IMR-90 (cell line): ENCODE results near the gene FTSJ3. TPM values are rescaled to one million over a fixed set of nuclear protein-coding genes. Genes with fewer than 3 reads are reported as not detected.

Experiments
- ATAC-seq: fragments of 200-7000 bp; cut with Tn5 transposase; 2 replicates; pipeline ENCODE4 v1.9.1; 2020; ENCODE audit warnings: low read depth, mild to moderate bottlenecking, moderate library complexity
- BruUV-seq: library from RNA; stranded (reverse); fragments of 400-500 nt; replicated peaks from 2 replicates; lab custom pipeline; 2021; lab: Mats Ljungman, UMichigan
- CTCF ChIA-PET: fragments of 300-600 bp; formaldehyde crosslinking; extraction: SDS; loops from one replicate; lab custom pipeline; 2021; ENCODE audit warnings: antibody characterized with exemption; lab: Yijun Ruan, JAX
- POLR2A ChIA-PET: fragments of 300-600 bp; sonication (Branson Sonifier 250); formaldehyde crosslinking; loops from one replicate; lab custom pipeline; 2022; ENCODE audit warnings: antibody characterized with exemption; ENCODE audit not compliant: unreplicated experiment; lab: Charles Lee
- DNase-seq: peaks from one replicate; pipeline ENCODE4 v3.0.0; 2013
- H2AFZ ChIP-seq: replicated peaks from 2 replicates; pipeline ENCODE3; 2013; ENCODE audit warnings: low read length, mild to moderate bottlenecking; ENCODE audit not compliant: poor library complexity
- H2AK5ac ChIP-seq: 2 replicates; pipeline ENCODE4 v1.6.1; 2013; ENCODE audit warnings: low read depth, low read length, inconsistent platforms
- H2AK9ac ChIP-seq: replicated peaks from 2 replicates; pipeline ENCODE3; 2013; ENCODE audit warnings: mild to moderate bottlenecking, low read depth, low read length, moderate library complexity; ENCODE audit not compliant: poor library complexity
- H2BK120ac ChIP-seq: 2 replicates; pipeline ENCODE4 v1.6.1; 2013; ENCODE audit warnings: low read depth, low read length, inconsistent platforms
- H2BK15ac ChIP-seq: 3 replicates; pipeline ENCODE4 v1.6.1; 2013; ENCODE audit warnings: low read depth, low read length, inconsistent platforms
- H2BK20ac ChIP-seq: 2 replicates; pipeline ENCODE4 v1.6.1; 2013; ENCODE audit warnings: low read depth, mild to moderate bottlenecking, inconsistent platforms, low read length, moderate library complexity
- H2BK5ac ChIP-seq: 2 replicates; pipeline ENCODE4 v1.6.1; 2013; ENCODE audit warnings: mild to moderate bottlenecking, low read depth, low read length, inconsistent platforms; ENCODE audit not compliant: poor library complexity, severe bottlenecking
- H3K14ac ChIP-seq: replicated peaks from 2 replicates; pipeline ENCODE4 v1.6.1; 2013; ENCODE audit warnings: low read depth, low read length, inconsistent platforms
- H3K18ac ChIP-seq: 2 replicates; pipeline ENCODE4 v1.6.1; 2013; ENCODE audit warnings: low read depth, low read length, control low read depth
- H3K23ac ChIP-seq: 2 replicates; pipeline ENCODE4 v1.6.1; 2013; ENCODE audit warnings: low read depth, low read length, inconsistent platforms
- H3K27ac ChIP-seq: 2 replicates; pipeline ENCODE4 v1.5.1; 2013; ENCODE audit warnings: mild to moderate bottlenecking, control low read depth, low read length; ENCODE audit not compliant: insufficient read depth
- H3K27me3 ChIP-seq: 2 replicates; pipeline ENCODE4 v1.6.1; 2013; ENCODE audit warnings: low read length; ENCODE audit not compliant: control insufficient read depth, insufficient read depth
- H3K36me3 ChIP-seq: 2 replicates; pipeline ENCODE4 v1.6.1; 2013; ENCODE audit warnings: low read length, mixed read lengths; ENCODE audit not compliant: control insufficient read depth, insufficient read depth
- H3K4ac ChIP-seq: 2 replicates; pipeline ENCODE4 v1.6.1; 2013; ENCODE audit warnings: low read depth, low read length, inconsistent platforms
- H3K4me1 ChIP-seq: 2 replicates; pipeline ENCODE4 v1.6.1; 2013; ENCODE audit warnings: low read length, mixed read lengths; ENCODE audit not compliant: control insufficient read depth, insufficient read depth
- H3K4me2 ChIP-seq: 2 replicates; pipeline ENCODE4 v1.6.1; 2013; ENCODE audit warnings: low read depth, mild to moderate bottlenecking, control low read depth, low read length, moderate library complexity
- H3K4me3 ChIP-seq: 2 replicates; pipeline ENCODE4 v1.5.1; 2013; ENCODE audit warnings: low read depth, mild to moderate bottlenecking, control low read depth, low read length, moderate library complexity; ENCODE audit not compliant: insufficient read depth
- H3K56ac ChIP-seq: 2 replicates; pipeline ENCODE4 v1.6.1; 2013; ENCODE audit warnings: low read length, inconsistent platforms; ENCODE audit not compliant: insufficient read depth; ENCODE audit errors: extremely low read depth
- H3K79me1 ChIP-seq, 2 experiments: 2 replicates each; pipeline ENCODE4 v1.6.1; 2013; ENCODE audit warnings: low read length in 2 of 2, inconsistent platforms in 1 of 2, low read depth in 1 of 2
- H3K9ac ChIP-seq: 2 replicates; pipeline ENCODE4 v1.6.1; 2013; ENCODE audit warnings: low read depth, low read length, control low read depth
- H3K9me1 ChIP-seq: 2 replicates; pipeline ENCODE4 v1.6.1; 2013; ENCODE audit warnings: low read length, inconsistent platforms; ENCODE audit not compliant: insufficient read depth
- H3K9me3 ChIP-seq: 2 replicates; pipeline ENCODE4 v1.6.1; 2013; ENCODE audit warnings: low read length; ENCODE audit not compliant: control insufficient read depth, insufficient read depth
- H4K20me1 ChIP-seq: 2 replicates; pipeline ENCODE4 v1.6.1; 2013; ENCODE audit warnings: low read length, inconsistent platforms; ENCODE audit not compliant: insufficient read depth
- H4K5ac ChIP-seq: 2 replicates; pipeline ENCODE4 v1.6.1; 2013; ENCODE audit warnings: mild to moderate bottlenecking, low read depth, low read length, control low read depth
- H4K8ac ChIP-seq, 2 experiments: 2 replicates each; pipeline ENCODE4 v1.6.1; 2013; ENCODE audit warnings: low read depth in 2 of 2, low read length in 2 of 2, control low read depth in 1 of 2, inconsistent platforms in 1 of 2
- H4K91ac ChIP-seq: 2 replicates; pipeline ENCODE4 v1.6.1; 2013; ENCODE audit warnings: low read depth, low read length, inconsistent platforms; ENCODE audit not compliant: insufficient read depth
- MXI1 ChIP-seq: IDR thresholded peaks from 2 replicates; pipeline ENCODE4 v1.6.1; 2012; ENCODE audit warnings: low read depth, mild to moderate bottlenecking, low read length, moderate library complexity, borderline replicate concordance
- RAD21 ChIP-seq: IDR thresholded peaks from 2 replicates; pipeline ENCODE4 v1.6.1; 2012; ENCODE audit warnings: low read length, improper control_type of control experiment
- RFX5 ChIP-seq: IDR thresholded peaks from 2 replicates; pipeline ENCODE4 v1.8.0; 2012; ENCODE audit warnings: low read depth, mild to moderate bottlenecking, low read length, moderate library complexity
- WGBS, 2 experiments: methylation state at CpG; one replicate each; pipeline versions ENCODE4 v1.1.5 to v1.1.7; 2013; ENCODE audit warnings: missing lambda C conversion rate in 2 of 2; ENCODE audit not compliant: insufficient read length in 1 of 2; ENCODE audit errors: extremely low coverage in 2 of 2; 5-methylcytosine and 5-hydroxymethylcytosine counted together
- dilution Hi-C: fragments of 300-500 bp; cut with HindIII; formaldehyde crosslinking; loops from one replicate; pipeline ENCODE4 v1.14.3; 2018; ENCODE audit warnings: low sequenced_read_pairs; ENCODE audit not compliant: unreplicated experiment
- in situ Hi-C: fragments of 300-500 bp; cut with MboI; formaldehyde crosslinking; loops from 3 replicates; pipeline ENCODE4 v1.14.3; 2019; ENCODE audit warnings: low sequenced_read_pairs, inconsistent platforms, mixed read lengths
- intact Hi-C: fragments of 100-400 bp; cut with micrococcal nuclease; formaldehyde crosslinking; loops from 2 replicates; pipeline ENCODE4 v1.10.0; 2022
- polyA plus RNA-seq, 3 experiments: library from polyadenylated mRNA; depleted of rRNA; stranded (reverse); fragments of >200 nt; gene quantifications; 2 replicates each; pipeline ENCODE4 v1.2.3, GENCODE V29; 2012; ENCODE audit warnings: low replicate concordance in 1 of 3
- total RNA-seq: library from RNA; depleted of rRNA; stranded (reverse); fragments of >200 nt; gene quantifications from 2 replicates; pipeline ENCODE4 v1.2.3, GENCODE V29; 2012

Gene FTSJ3
- total and polyA plus RNA-seq, 2 of the 4 experiments (the other 2 are of a cell fraction) = 51.3 to 68.1 TPM

GRCh38 chr17:63790057-63790456 is 37.4 kb downstream of the FTSJ3 start:
- BruUV-seq = no TSS peak
- no peak overlapping the region for H2BK20ac ChIP-seq
- peaks cover 28 to 69% of the 10 kb centered on the region in 2 experiments for H3K79me1 ChIP-seq
- no peak overlapping the region for H2AK5ac ChIP-seq
- H3K9ac ChIP-seq = no peak overlapping the region
- ATAC-seq = no peak
- H4K20me1 ChIP-seq = peaks cover 54% of the 10 kb centered on the region
- H4K91ac ChIP-seq = no peak overlapping the region
- H3K56ac ChIP-seq = no peak overlapping the region
- no peak overlapping the region for H4K8ac ChIP-seq
- TF ChIP-seq RAD21 (no peak), RFX5 (no peak), MXI1 (no peak)
- H3K4me1 ChIP-seq = peaks cover 4% of the 10 kb centered on the region; the same call in 1 of the 2 replicates
- CTCF ChIA-PET = no interaction called here
- H3K4me2 ChIP-seq = no peak overlapping the region
- H3K9me1 ChIP-seq = 0 out of 2 replicates have a peak, but pooled peaks cover 2% of the 10 kb centered on the region
- no peak overlapping the region for H3K23ac ChIP-seq
- no peak overlapping the region for H3K4me3 ChIP-seq
- no peak overlapping the region for H2BK120ac ChIP-seq
- 100% methylated on average over 1 of the region's 6 CpGs; no CpG with 5 or more reads in 1 of the 2 experiments for WGBS, 2 experiments
- DNase-seq = no peak
- dilution Hi-C loops = no loop called here
- no peak overlapping the region for H2AK9ac ChIP-seq
- H4K5ac ChIP-seq = no peak overlapping the region
- no peak overlapping the region for H2AFZ ChIP-seq
- H2BK5ac ChIP-seq = no peak overlapping the region
- in situ Hi-C loops = no loop called here
- POLR2A ChIA-PET = interaction anchor here (0.8 kb wide), 1 partner anchor 16 kb away, joined by 3 read pairs; the partner anchor contains the start of genes CCDC47 and DDX42
- no peak overlapping the region for H3K27ac ChIP-seq
- H3K4ac ChIP-seq = no peak overlapping the region
- no peak overlapping the region for H3K18ac ChIP-seq
- H3K27me3 ChIP-seq = no peaks in the 10 kb centered on the region
- no peaks in the 10 kb centered on the region for H3K9me3 ChIP-seq
- H3K14ac ChIP-seq = no peak overlapping the region
- H2BK15ac ChIP-seq = no peak overlapping the region
- intact Hi-C loops = no loop called here
- peaks cover 57% of the 10 kb centered on the region for H3K36me3 ChIP-seq
